Ammon's horn (tissue), 1 donor: ENCODE data around the gene RAC3.

Source experiments
- DNase-seq: peaks from one replicate; pipeline ENCODE4 v3.0.0-alpha.2; 2016; ENCODE audit warnings: low spot score

The RAC3 gene

GRCh38 chr17:82031303-82031884, at the start of gene RAC3:
RAC3 (plus strand) TSS chr17:82031678; CDS start chr17:82031762, 84 bp downstream.
- no peak for DNase-seq

GRCh38 chr17:81983011-81983638, 48.4 kb upstream of the RAC3 start:
- DNase-seq = no peak

- no peak for DNase-seq
Measured at GRCh38 chr17:81983639-81984373, 47.7 kb upstream of the RAC3 start.

- no peak for DNase-seq
Measured at GRCh38 chr17:81984773-81985410, 46.6 kb upstream of the RAC3 start.

- DNase-seq = no peak
Measured at GRCh38 chr17:81986606-81987005, 44.9 kb upstream of the RAC3 start.

GRCh38 chr17:81987161-81987770, 44.2 kb upstream of the RAC3 start:
- DNase-seq = no peak

- no peak for DNase-seq
Measured at GRCh38 chr17:81990836-81991683, 40.4 kb upstream of the RAC3 start.

- DNase-seq = peak; percentile 61
Measured at GRCh38 chr17:81991684-81992305, 39.7 kb upstream of the RAC3 start.

GRCh38 chr17:81992306-81993102, 39.0 kb upstream of the RAC3 start:
- no peak for DNase-seq

- DNase-seq = no peak
Measured at GRCh38 chr17:81993729-81994592, 37.5 kb upstream of the RAC3 start.

- DNase-seq = no peak
Measured at GRCh38 chr17:81994593-81995462, 36.6 kb upstream of the RAC3 start.

- DNase-seq = no peak
Measured at GRCh38 chr17:81995463-81996231, 35.8 kb upstream of the RAC3 start.

- no peak for DNase-seq
Measured at GRCh38 chr17:81996232-81996756, 35.2 kb upstream of the RAC3 start.

- DNase-seq = no peak
Measured at GRCh38 chr17:81996757-81997441, 34.6 kb upstream of the RAC3 start.

- DNase-seq = no peak
Measured at GRCh38 chr17:81998212-81998611, 33.3 kb upstream of the RAC3 start.

GRCh38 chr17:81998691-81999438, 32.6 kb upstream of the RAC3 start:
- DNase-seq = no peak
